Measurements from ENCODE around the gene MAGIX.

MAGIX gene

DNA sequence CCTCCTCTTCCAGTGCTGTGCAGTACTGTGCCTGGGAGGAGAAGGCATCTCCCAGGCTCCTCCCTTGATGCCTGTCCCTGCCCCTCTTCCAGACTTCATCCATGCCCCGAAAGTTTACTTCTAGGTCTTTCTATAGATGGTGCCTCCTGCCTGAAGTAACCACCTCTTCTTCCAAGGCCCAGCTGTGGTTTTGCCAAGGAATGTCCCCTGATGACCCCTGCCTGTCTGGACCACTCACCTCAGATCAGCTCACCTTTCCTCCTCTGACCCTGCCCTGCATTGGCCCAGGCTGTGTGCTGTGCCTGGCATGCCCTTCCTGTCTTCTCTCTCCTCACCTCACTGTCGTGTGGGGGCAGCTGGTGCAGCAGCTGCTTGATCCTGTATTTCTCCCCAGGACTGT is 16.8 kb downstream of the MAGIX start:
- in situ Hi-C loops (cut with MboI; ENCODE audit: low sequenced_read_pairs) = no loop called here

DNA sequence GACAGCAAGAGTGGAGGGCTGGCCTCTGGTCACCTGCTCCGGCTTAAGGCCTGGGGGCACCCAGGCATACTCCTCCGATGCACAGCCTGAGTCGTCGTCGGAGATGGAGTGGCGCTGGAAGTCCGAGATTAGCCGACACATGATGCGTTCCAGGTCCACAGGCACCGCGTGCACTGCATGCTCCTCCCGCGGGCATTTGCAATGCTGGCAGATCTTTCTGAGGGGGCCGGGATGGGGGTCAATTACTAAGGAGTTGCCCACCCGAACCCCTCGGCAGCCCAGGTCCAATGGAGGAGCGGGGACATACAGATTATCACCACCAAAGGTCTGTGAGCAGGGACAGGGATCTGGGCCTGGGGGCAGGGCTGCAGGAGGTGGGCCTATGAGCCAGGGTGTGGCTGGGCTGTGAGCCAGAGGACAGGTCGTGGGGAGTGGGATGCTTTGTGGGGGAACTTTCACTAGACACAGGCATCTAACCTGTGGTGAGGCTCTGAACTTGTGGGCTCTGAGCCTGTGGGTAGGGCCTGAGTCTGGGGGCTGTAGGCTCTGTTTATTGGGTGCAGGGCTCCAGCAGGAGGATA is 21.2 kb downstream of the MAGIX start:
- in situ Hi-C loops (cut with MboI; ENCODE audit: low sequenced_read_pairs) = no loop called here

DNA sequence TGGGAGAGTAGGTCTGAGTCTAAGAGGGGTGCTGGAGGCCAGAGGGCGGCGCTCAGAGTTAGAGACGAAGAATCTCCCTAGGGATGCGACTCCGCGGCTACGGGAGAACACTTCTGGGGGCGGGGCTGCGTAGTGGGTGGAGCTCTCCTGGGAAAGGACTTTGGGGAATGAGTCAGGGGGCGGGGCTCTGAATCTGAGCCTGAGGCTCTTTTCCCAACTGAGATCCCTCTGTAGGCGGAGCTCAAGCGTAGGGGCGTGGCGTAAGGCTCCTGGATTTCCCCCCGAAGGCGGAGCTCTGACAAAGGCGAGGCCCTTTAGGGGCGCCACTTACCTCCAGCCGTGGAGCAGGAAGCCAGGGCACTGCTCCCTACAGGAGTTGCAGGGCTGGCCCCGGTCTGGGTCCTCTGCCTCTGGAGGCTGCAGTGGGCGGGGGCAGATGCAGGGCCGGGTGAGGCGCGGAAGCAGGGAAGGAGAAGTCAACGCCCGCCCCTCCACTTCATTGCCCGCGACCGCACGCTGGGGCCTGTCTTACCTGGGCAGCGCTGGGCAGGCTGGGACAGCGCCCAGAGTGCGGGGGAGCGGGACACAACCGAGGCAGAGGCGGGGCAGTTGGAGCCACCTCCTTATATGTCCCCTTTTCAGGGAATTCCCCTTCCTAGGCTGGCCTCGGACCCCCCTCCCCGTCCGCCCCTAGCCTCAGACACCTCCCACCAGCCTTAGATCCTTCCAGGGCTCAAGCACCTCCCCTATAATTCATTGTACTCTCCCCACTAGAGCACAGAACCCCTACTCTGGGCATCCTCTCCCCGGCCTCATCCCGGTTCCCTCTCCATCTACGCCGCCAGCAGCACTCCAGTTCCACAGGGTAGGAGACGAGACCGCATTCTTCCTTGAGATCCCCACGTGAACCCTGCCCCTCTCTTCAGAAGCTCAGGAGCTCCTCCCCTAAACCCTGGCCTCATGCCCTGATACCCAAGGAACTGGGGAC is 22.0 kb downstream of the MAGIX start:
- in situ Hi-C loops (cut with MboI; ENCODE audit: low sequenced_read_pairs) = no loop called here

- in situ Hi-C loops (cut with MboI; ENCODE audit: low sequenced_read_pairs) = no loop called here
Measured at GRCh38 chrX:49186125-49187027, 23.8 kb downstream of the MAGIX start, which contains the start of gene PRICKLE3. PRICKLE3 (minus strand) TSS chrX:49186373; CDS start chrX:49186297, 76 bp downstream.

DNA sequence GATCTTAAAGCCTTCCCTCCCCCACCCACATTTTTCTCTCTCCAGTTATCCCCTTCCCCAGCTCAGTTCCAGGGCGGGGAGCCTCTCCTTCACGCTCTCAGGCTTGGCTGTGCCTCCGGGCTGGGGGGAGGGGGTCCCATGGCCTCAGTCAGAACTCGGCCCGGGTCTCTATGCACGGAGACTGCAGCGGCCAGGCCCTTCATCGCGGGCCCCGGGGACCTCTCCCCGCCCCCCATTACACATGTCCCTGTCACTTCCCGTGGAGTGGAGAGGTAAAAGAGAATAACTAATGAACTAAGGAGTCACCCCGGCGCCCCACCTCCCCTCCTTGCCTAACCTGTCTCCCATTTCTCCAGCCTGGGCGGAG is 24.5 kb downstream of the MAGIX start:
- in situ Hi-C loops (cut with MboI; ENCODE audit: low sequenced_read_pairs) = no loop called here

GRCh38 chrX:49187526-49187925 is 25.0 kb downstream of the MAGIX start:
- in situ Hi-C loops (cut with MboI; ENCODE audit: low sequenced_read_pairs) = no loop called here

GRCh38 chrX:49188468-49189076 is 26.0 kb downstream of the MAGIX start:
- in situ Hi-C loops (cut with MboI; ENCODE audit: low sequenced_read_pairs) = no loop called here

DNA sequence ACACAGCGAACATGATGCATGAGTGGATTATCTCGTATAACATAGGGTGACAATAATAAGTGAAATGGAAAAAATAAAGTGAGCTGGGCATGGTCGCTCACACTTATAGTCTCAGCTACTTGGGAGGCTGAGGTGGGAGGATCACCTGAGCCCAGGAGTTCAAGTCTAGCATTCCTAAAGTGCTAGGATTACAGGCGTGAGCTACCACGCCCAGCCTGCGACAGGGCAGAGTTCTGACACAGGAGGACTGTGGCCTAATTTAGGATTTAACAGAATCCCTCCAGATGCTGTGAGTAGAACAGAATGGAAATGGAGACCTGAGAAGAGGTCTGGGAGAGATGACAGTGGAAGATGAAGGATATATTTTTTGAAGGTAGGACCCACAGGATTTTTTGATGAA is 27.0 kb downstream of the MAGIX start:
- in situ Hi-C loops (cut with MboI; ENCODE audit: low sequenced_read_pairs) = no loop called here

- in situ Hi-C loops (cut with MboI; ENCODE audit: low sequenced_read_pairs) = no loop called here
Measured at GRCh38 chrX:49190821-49191573, 28.4 kb downstream of the MAGIX start.

DNA sequence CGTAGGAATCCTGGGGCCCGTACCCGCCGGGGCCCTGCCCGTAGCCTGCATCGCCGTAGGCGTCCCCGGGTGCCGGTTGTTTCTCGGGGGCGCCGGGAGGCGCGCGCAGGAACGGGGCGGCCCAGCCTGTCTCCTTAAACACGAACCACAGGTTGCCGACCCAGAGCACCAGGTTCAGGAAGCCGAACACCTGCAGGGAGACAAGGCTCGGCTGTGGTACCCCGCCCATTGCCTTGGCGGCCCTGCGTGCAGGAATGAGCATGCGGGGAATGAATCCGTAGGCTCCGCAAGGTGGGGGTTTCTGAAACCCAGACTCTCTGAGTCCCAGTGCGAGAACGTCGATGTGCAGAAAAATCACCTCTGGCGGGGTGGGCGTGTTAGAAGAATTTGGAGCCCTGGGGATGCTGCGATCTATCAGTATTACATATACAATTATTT is 29.0 kb downstream of the MAGIX start:
- in situ Hi-C loops (cut with MboI; ENCODE audit: low sequenced_read_pairs) = no loop called here

DNA sequence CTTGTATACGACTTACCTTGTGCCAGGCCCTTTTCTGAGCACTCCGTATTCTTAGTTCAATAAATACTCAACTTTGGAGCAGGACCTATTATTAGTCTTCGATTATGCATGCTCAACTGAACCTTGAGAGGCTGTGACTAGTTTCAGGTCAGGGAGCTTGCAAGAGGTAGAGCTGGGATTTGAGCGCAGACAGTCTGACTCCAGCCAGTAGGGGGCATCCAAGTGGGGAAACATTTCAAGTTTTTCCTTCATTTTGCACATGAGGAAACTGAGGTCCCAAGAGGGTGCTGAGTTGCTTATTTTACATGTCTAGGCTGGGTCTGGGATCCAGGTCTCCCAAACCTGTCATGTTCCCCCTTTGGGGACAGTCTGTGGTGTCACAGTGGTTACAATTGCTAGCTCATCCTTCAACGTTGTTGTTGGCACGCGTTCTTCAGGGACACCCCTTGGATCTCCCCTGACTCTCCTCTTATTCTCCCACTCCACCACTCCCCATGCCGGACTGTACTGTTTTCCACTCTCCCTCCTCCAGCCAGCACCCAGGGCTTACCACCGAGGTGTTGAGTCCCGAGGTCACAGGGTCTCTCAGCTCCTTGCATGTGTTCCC is 30.3 kb downstream of the MAGIX start:
- in situ Hi-C loops (cut with MboI; ENCODE audit: low sequenced_read_pairs) = no loop called here

GRCh38 chrX:49193542-49193964 is 31.0 kb downstream of the MAGIX start:
- in situ Hi-C loops (cut with MboI; ENCODE audit: low sequenced_read_pairs) = no loop called here

DNA sequence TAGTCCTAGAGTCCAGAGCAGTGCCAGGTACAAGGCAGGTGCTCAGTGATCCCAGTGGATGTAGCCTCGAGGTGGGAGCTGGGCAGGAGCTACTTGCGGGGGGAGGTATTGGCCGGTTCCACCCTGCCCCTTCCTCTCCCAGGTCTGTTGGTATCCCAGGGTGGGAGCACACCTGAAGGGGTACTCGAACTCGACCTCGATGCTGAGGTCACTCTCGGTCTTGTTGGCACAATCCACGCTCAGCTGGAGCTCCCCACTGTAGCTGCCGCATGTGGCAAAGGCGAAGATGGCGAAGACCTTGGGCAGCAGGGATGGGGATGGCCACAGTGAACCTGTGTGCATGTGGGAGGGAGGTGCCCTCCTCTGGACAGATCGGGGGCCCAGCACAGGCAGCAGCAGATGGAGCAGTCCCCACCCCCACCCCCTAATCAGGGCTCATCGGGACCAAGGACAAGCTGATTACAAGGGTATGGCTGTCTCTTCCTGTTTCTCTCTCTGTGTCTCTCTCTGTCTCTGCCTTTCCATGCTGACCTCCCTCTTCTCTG is 35.1 kb downstream of the MAGIX start:
- in situ Hi-C loops (cut with MboI; ENCODE audit: low sequenced_read_pairs) = no loop called here

DNA sequence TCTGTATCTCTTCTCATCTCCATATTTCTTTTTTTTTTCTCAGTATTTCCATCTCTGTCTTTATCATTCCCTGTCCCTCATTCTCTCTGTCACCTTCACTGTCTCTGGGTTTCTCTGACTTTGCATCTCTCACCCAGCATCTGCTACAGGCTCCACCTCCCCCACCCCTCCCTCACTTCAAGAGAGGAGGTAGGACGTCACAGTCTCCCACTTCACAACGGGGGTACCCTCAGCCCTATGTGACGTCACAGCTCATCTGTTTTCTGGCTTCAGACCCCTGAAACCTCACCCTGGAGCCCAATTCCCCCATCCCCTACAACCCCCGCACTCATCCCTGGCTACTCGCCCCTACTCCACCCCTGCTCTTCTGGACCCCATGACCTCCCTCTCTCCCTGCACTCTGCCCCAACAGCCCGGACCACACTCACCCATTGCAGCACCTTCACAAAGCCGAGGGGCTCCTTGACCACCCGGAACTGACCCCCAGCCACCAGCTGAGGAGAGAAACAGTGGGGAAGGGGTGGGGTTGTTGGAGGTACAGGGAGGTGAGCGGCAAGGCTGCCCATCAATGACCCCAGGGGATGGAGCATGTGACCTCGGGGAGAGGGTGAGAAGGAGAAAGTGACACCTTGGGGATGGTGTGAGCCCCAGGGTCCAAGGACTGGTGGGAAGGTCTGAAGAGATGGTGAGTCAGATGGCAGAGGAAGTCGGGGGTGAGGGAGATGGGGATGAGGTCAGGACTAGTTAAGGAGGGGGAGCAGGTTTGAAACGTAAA is 36.2 kb downstream of the MAGIX start:
- in situ Hi-C loops (cut with MboI; ENCODE audit: low sequenced_read_pairs) = no loop called here

DNA sequence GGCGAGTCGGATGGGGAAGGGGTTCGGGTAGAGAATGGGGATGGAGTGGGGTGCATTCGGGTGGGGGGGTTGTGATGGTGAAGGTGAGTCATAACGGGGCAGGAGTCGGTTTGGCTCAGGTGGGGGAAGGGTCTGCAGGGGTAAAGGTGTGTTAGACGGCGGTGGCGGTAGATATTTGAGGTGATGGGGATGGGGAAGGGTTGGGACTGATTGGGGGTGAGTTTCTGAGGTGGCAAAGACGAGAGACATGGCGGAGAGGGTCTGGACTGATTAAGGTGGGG is 36.7 kb downstream of the MAGIX start:
- in situ Hi-C loops (cut with MboI; ENCODE audit: low sequenced_read_pairs) = no loop called here

- in situ Hi-C loops (cut with MboI; ENCODE audit: low sequenced_read_pairs) = no loop called here
Measured at GRCh38 chrX:49199906-49200771, 37.6 kb downstream of the MAGIX start, which contains the start of gene SYP. SYP (minus strand) TSS chrX:49200193; CDS start chrX:49200186, 7 bp downstream.

- in situ Hi-C loops (cut with MboI; ENCODE audit: low sequenced_read_pairs) = no loop called here
Measured at GRCh38 chrX:49202022-49202421, 39.5 kb downstream of the MAGIX start.

DNA sequence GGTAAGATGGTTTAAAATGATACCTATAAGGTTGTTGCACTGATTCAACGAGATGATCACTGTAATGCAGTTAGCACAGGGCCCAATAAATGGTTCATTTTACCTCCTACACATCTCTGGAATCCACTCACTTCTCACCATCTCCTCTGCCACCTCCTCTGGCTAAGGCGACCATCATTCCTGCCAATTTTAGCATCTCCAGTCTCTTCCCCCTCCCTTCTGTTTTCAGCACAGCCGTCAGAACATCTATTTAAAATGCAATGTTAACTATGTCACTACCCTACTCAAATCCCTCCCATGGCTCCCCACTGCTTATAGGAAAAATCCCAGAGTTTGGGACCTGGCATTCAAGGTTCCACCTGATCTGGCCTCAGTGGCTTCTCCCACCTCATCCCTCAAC is 41.0 kb downstream of the MAGIX start:
- in situ Hi-C loops (cut with MboI; ENCODE audit: low sequenced_read_pairs) = no loop called here
